ENCODE measurements around the gene TRMT44.

GRCh38 chr4:8475751-8476575 lies 35.4 kb downstream of the TRMT44 start:
- no peak for TF ChIP-seq CTCF (IDR thresholded peaks at IDR 0.05)
- TF ChIP-seq EZH2 (IDR thresholded peaks at IDR 0.05; ENCODE audit: borderline replicate concordance, insufficient read depth, low read depth, low read length, poor library complexity, severe bottlenecking): no peak
